Measurements from ENCODE around the gene MSH6.
"Not testable (repeated sequence)": the region's sequence is repeated elsewhere in the genome, so short reads cannot be mapped to it uniquely, and the experiment has no call there.

MSH6 gene

DNA sequence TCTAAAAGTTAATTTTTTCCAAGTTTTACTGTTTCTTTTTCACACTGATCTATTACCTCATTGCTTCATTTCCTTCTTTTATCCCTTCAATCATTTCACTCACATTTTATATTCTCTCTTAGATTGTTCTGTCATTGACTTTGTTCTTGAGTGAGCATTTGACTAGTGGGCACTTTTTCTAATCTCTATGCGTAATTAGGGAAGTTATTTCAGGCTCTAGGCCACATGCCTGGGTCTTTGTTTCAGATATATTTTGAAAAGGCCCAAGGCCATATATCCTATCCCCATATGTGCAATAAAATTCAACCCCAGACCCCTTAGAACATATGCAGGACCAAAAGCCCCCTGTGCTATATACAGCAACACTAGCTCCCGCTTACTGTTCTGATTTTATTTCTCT lies 61.2 kb downstream of the MSH6 start:
- no peak for DNase-seq (ENCODE audit: low read depth in 2 of 2)

DNA sequence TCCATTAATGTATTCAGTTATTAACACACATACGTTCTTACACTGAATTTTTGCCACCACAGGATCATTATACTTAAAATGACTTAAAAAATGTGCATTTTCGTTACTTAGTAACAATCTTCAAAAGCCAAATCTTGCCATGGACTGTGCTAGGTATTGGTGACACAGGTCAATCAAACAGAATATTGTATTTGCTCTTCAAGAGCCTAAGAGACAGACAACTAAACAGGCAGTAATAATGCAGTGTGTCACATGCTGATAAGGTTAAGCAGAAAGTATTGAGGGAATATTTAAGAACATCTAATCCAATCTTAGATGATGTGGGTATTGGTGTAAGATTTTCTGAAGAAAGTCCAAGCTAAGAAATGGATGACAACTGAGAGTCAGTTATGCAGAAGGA lies 66.4 kb downstream of the MSH6 start:
- no peak for DNase-seq (ENCODE audit: low read depth in 2 of 2)

DNA sequence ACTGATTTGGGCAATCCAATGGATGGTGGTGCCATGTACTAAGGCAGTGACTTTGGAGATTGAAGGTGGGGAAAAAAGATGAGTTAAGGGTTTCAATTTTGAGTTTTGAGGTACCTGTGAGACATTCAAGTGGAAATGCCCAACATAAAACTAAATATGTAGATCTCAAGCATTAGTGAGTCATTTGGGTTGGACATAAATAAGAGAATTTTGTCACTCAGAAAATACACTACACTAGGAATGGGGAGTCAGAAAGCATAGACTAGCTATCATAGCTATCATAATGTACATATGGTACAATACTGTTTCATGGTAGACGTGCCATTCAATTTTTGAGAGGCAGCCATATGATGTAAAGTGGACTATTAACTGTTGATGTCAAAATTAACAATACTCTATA lies 67.3 kb downstream of the MSH6 start:
- no peak for DNase-seq (ENCODE audit: low read depth in 2 of 2)

DNA sequence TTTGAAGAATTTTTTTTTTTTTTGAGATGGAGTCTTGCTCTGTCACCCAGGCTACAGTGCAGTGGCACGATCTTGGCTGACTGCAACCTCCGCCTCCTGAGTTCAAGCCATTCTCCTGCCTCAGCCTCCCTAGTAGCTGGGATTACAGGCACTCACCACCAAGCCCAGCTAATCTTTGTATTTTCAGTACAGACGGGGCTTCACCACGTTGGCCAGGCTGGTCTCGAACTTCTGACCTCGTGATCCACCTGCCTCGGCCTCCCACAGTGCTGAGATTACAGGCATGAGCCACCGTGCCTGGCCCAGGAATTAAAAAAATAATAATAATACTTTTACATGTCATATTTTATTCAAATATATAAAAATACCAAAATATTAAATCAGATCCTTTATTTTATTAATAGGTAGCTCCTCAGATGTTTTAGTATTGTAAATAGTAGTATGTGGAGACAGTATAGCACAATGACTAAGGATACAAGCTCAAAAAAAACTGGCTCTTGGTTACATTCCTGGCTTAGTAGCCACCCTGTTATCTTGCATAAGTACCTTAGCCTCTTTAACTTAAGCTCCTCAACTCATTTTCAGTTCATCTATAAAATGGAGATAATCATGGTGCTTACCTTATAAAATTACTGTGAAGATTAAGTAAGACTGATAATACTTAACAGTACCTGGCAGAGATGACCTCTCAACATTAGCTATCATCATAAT lies 70.3 kb downstream of the MSH6 start:
- not testable (repeated sequence) for DNase-seq (ENCODE audit: low read depth in 2 of 2)

Measured in stimulated activated CD4-positive, alpha-beta T cell treated with anti-CD3 and anti-CD28 coated beads, Interleukin-12 subunit alpha, Interleukin-12 subunit beta, amount 100 ng/mL, for 24 hours (primary cell).